Measurements from ENCODE around the gene ZNF33A. TPM values are rescaled to one million over a fixed set of nuclear protein-coding genes. Genes with fewer than 3 reads are reported as not detected.

The ZNF33A gene
- total and polyA plus RNA-seq, 10 of the 15 experiments (the other 5 are each of a cell fraction or from before 2014, with no cell fraction given), result 9.8 to 29.9 (median 18.3) TPM

DNA sequence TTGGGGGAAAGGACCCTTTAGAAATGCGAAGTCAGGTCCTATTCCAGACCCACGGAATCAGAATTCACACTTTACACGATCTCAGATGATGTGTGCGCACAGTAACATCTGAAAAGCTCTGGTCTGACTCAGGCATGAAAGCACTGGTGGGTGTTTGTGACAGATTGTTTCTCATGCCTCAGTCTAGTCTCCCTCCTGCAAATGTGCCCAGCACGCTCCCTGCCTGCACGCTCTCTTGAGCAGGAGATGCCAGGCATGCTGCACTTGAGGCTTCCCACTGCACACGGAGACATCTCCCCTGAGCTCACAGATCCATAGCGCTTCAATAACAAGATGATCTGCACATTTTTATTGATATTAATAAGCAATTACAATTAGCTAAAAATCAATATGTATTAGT is 60.0 kb downstream of the ZNF33A start:
- no peak overlapping the region for H3K9ac ChIP-seq (ENCODE audit: control insufficient read depth, insufficient read depth, low read length)
- no peak overlapping the region for H3K4me3 ChIP-seq
- WGBS (ENCODE audit: insufficient coverage, insufficient replicate concordance, low lambda C conversion rate, missing lambda C conversion rate), result 92% methylated on average over 8 of the region's 8 CpGs
- H2AFZ ChIP-seq (ENCODE audit: control insufficient read depth, low read depth, low read length), result no peak overlapping the region
- no peaks in the 10 kb centered on the region; the same call in 2 of the 3 replicates for H3K9me3 ChIP-seq (replicated peaks; ENCODE audit: control insufficient read depth, insufficient read depth, low read length)
- RAD21 ChIA-PET (ENCODE audit: unreplicated experiment), result no interaction called here
- ATAC-seq (no peak), FAIRE-seq (no peak), DNase-seq (ENCODE audit: low read depth, low spot score) (no peak)
- in situ Hi-C loops (cut with MboI), result no loop called here
- SMC1A ChIA-PET (ENCODE audit: uncharacterized antibody, unreplicated experiment), result no interaction called here
- no peak for TF ChIP-seq ZZZ3 (IDR thresholded peaks at IDR 0.05; ENCODE audit: control insufficient read depth, insufficient read length, low read depth)
- TF ChIP-seq, protein P1, sequence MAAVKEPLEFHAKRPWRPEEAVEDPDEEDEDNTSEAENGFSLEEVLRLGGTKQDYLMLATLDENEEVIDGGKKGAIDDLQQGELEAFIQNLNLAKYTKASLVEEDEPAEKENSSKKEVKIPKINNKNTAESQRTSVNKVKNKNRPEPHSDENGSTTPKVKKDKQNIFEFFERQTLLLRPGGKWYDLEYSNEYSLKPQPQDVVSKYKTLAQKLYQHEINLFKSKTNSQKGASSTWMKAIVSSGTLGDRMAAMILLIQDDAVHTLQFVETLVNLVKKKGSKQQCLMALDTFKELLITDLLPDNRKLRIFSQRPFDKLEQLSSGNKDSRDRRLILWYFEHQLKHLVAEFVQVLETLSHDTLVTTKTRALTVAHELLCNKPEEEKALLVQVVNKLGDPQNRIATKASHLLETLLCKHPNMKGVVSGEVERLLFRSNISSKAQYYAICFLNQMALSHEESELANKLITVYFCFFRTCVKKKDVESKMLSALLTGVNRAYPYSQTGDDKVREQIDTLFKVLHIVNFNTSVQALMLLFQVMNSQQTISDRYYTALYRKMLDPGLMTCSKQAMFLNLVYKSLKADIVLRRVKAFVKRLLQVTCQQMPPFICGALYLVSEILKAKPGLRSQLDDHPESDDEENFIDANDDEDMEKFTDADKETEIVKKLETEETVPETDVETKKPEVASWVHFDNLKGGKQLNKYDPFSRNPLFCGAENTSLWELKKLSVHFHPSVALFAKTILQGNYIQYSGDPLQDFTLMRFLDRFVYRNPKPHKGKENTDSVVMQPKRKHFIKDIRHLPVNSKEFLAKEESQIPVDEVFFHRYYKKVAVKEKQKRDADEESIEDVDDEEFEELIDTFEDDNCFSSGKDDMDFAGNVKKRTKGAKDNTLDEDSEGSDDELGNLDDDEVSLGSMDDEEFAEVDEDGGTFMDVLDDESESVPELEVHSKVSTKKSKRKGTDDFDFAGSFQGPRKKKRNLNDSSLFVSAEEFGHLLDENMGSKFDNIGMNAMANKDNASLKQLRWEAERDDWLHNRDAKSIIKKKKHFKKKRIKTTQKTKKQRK (IDR thresholded peaks at IDR 0.05; ENCODE audit: low read depth, low read length), result no peak
- no peak for TF ChIP-seq HDGF (IDR thresholded peaks at IDR 0.05)
- TF ChIP-seq, protein P2, sequence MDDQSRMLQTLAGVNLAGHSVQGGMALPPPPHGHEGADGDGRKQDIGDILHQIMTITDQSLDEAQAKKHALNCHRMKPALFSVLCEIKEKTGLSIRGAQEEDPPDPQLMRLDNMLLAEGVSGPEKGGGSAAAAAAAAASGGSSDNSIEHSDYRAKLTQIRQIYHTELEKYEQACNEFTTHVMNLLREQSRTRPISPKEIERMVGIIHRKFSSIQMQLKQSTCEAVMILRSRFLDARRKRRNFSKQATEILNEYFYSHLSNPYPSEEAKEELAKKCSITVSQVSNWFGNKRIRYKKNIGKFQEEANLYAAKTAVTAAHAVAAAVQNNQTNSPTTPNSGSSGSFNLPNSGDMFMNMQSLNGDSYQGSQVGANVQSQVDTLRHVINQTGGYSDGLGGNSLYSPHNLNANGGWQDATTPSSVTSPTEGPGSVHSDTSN (IDR thresholded peaks at IDR 0.05; ENCODE audit: insufficient replicate concordance, low read depth, low read length), result no peak
- TF ChIP-seq, protein P3, sequence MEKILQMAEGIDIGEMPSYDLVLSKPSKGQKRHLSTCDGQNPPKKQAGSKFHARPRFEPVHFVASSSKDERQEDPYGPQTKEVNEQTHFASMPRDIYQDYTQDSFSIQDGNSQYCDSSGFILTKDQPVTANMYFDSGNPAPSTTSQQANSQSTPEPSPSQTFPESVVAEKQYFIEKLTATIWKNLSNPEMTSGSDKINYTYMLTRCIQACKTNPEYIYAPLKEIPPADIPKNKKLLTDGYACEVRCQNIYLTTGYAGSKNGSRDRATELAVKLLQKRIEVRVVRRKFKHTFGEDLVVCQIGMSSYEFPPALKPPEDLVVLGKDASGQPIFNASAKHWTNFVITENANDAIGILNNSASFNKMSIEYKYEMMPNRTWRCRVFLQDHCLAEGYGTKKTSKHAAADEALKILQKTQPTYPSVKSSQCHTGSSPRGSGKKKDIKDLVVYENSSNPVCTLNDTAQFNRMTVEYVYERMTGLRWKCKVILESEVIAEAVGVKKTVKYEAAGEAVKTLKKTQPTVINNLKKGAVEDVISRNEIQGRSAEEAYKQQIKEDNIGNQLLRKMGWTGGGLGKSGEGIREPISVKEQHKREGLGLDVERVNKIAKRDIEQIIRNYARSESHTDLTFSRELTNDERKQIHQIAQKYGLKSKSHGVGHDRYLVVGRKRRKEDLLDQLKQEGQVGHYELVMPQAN (conservative IDR thresholded peaks at IDR 0.05), result no peak
- no peak for TF ChIP-seq SUZ12 (IDR thresholded peaks at IDR 0.05; ENCODE audit: unreplicated experiment)
- TF ChIP-seq, protein P4, sequence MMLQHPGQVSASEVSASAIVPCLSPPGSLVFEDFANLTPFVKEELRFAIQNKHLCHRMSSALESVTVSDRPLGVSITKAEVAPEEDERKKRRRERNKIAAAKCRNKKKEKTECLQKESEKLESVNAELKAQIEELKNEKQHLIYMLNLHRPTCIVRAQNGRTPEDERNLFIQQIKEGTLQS (IDR thresholded peaks at IDR 0.05; ENCODE audit: borderline replicate concordance, extremely low read depth, low read depth, low read length), result no peak
- TF ChIP-seq CHD4 (IDR thresholded peaks at IDR 0.05), result no peak
- TF ChIP-seq ZNF384 (IDR thresholded peaks at IDR 0.05; ENCODE audit: borderline replicate concordance, low read depth, low read length), result no peak
- TF ChIP-seq CBX5 (IDR thresholded peaks at IDR 0.05; ENCODE audit: low read depth), result no peak
- TF ChIP-seq, protein P5, sequence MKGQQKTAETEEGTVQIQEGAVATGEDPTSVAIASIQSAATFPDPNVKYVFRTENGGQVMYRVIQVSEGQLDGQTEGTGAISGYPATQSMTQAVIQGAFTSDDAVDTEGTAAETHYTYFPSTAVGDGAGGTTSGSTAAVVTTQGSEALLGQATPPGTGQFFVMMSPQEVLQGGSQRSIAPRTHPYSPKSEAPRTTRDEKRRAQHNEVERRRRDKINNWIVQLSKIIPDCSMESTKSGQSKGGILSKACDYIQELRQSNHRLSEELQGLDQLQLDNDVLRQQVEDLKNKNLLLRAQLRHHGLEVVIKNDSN (IDR thresholded peaks at IDR 0.05; ENCODE audit: borderline replicate concordance, extremely low read length, insufficient read depth, low read depth, low read length), result no peak
- H3K27ac ChIP-seq (ENCODE audit: control insufficient read depth, insufficient read depth), result no peak overlapping the region
- H3K4me2 ChIP-seq (ENCODE audit: control insufficient read depth, insufficient read depth), result no peak overlapping the region
- no peaks in the 10 kb centered on the region for H4K20me1 ChIP-seq (ENCODE audit: control insufficient read depth, insufficient read depth)
- no peaks in the 10 kb centered on the region for H3K27me3 ChIP-seq (replicated peaks in 1 of 2; ENCODE audit: control insufficient read depth in 2 of 2, insufficient read depth in 2 of 2, low read length in 1 of 2)
- CTCF ChIA-PET, result interaction anchor here (0.7 kb wide), 1 partner anchor 22 kb away, joined by 3 read pairs; no protein-coding TSS in a partner anchor
- H3K36me3 ChIP-seq (ENCODE audit: control insufficient read depth in 2 of 2, insufficient read depth in 2 of 2, low read length in 1 of 2), result no peaks in the 10 kb centered on the region
- no peaks in the 10 kb centered on the region for H3K79me2 ChIP-seq (ENCODE audit: control insufficient read depth, insufficient read depth, low read length)
- no peaks in the 10 kb centered on the region for H3K4me1 ChIP-seq (ENCODE audit: control insufficient read depth, insufficient read depth, low read length)
- intact Hi-C loops (cut with micrococcal nuclease; ENCODE audit: unreplicated experiment), result no loop called here
- POLR2A ChIA-PET, result interaction anchor here (0.6 kb wide), 2 partner anchors 24 to 31 kb away, joined by 3 to 4 read pairs; no protein-coding TSS in a partner anchor
- no TSS peak for BruUV-seq (replicated peaks)
